Measurements from ENCODE around the gene NAT16. TPM values are rescaled to one million over a fixed set of nuclear protein-coding genes. Genes with fewer than 3 reads are reported as not detected.

NAT16 gene
- total and polyA plus RNA-seq, 9 of the 15 experiments (the other 6 are each of a cell fraction or from before 2014, with no cell fraction given) = 0.04 TPM; not detected in 8

DNA sequence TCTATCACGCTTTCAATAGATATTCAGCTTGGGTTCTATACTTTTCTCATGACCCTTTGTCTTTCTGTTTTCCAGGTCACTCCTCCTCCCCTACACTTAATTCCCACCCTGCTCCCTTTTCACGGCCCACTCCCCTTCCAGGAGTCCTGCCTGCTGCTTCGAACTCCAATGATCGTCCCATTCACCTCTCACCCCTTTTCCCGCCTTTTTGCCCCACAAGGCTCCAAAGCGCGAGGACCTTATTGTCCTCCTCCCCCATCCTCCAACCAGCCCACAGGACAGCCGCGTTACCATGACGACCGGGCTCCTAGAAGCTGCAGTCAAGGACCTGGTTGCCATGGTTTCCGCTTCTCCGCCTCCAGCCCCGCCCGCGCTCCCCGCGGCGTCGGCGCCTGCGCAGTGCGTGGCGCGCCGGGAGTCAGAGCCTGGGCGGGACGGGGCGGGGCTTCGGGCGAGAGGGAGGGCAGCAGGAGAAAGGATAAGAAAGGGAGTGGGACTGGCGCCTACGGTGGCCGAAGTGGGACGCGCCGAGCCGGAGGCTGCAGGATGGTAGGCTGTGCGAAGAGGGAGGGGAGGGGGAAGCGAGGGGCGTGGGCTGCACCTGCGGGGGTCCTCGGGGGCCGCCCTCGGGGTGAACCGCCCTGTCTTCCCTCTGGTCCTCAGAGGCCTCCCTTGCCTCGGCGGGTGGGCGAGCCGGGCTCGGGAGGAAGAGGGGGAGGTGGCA, 26.0 kb downstream of the NAT16 start, which contains the start of gene AP1S1 (continued):
- TF ChIP-seq, protein P1, sequence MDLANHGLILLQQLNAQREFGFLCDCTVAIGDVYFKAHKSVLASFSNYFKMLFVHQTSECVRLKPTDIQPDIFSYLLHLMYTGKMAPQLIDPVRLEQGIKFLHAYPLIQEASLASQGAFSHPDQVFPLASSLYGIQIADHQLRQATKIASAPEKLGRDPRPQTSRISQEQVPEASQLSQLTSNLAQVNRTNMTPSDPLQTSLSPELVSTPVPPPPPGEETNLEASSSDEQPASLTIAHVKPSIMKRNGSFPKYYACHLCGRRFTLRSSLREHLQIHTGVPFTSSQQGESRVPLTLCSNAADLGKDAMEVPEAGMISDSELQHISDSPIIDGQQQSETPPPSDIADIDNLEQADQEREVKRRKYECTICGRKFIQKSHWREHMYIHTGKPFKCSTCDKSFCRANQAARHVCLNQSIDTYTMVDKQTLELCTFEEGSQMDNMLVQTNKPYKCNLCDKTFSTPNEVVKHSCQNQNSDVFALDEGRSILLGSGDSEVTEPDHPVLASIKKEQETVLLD (IDR thresholded peaks at IDR 0.05) = peak; percentile 41; the same call in 1 of the 2 replicates
- TF ChIP-seq, protein P2, sequence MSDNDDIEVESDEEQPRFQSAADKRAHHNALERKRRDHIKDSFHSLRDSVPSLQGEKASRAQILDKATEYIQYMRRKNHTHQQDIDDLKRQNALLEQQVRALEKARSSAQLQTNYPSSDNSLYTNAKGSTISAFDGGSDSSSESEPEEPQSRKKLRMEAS (CRISPR knock-in tag; IDR thresholded peaks at IDR 0.05) = peak; percentile 80
- TF ChIP-seq, protein P3, sequence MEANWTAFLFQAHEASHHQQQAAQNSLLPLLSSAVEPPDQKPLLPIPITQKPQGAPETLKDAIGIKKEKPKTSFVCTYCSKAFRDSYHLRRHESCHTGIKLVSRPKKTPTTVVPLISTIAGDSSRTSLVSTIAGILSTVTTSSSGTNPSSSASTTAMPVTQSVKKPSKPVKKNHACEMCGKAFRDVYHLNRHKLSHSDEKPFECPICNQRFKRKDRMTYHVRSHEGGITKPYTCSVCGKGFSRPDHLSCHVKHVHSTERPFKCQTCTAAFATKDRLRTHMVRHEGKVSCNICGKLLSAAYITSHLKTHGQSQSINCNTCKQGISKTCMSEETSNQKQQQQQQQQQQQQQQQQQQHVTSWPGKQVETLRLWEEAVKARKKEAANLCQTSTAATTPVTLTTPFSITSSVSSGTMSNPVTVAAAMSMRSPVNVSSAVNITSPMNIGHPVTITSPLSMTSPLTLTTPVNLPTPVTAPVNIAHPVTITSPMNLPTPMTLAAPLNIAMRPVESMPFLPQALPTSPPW (CRISPR knock-in tag; IDR thresholded peaks at IDR 0.05) = peak; percentile 98
- TF ChIP-seq, protein P4, sequence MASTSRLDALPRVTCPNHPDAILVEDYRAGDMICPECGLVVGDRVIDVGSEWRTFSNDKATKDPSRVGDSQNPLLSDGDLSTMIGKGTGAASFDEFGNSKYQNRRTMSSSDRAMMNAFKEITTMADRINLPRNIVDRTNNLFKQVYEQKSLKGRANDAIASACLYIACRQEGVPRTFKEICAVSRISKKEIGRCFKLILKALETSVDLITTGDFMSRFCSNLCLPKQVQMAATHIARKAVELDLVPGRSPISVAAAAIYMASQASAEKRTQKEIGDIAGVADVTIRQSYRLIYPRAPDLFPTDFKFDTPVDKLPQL (IDR thresholded peaks at IDR 0.05; ENCODE audit: extremely low read depth, insufficient read length) = no peak
- TF ChIP-seq RBM22 (IDR thresholded peaks at IDR 0.05; ENCODE audit: low read depth, low read length, poor library complexity, severe bottlenecking) (peak; percentile 99), MTA3 (IDR thresholded peaks at IDR 0.05; ENCODE audit: borderline replicate concordance) (peak; percentile 98; the same call in 1 of the 2 replicates), RB1 (IDR thresholded peaks at IDR 0.05; ENCODE audit: low read depth) (peak; percentile 96), KAT7 (CRISPR knock-in tag; IDR thresholded peaks at IDR 0.05; ENCODE audit: borderline replicate concordance) (peak; percentile 55; the same call in 1 of the 2 replicates), YY1 (IDR thresholded peaks at IDR 0.05; ENCODE audit: borderline replicate concordance in 1 of 3, control insufficient read depth in 1 of 3, extremely low read depth in 1 of 3, insufficient read depth in 3 of 3, insufficient read length in 1 of 3, insufficient replicate concordance in 2 of 3, low read depth in 1 of 3, low read length in 2 of 3) (peak in 1 of 3 experiments; percentile 22), ZNF766 (CRISPR knock-in tag; conservative IDR thresholded peaks at IDR 0.05) (no peak), L3MBTL2 (IDR thresholded peaks at IDR 0.05) (peak; percentile 98)
- TF ChIP-seq, protein P5, sequence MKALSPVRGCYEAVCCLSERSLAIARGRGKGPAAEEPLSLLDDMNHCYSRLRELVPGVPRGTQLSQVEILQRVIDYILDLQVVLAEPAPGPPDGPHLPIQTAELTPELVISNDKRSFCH (CRISPR knock-in tag; IDR thresholded peaks at IDR 0.05) = no peak
- TF ChIP-seq, protein P5 (tag; IDR thresholded peaks at IDR 0.05) = no peak
- TF ChIP-seq, protein P6, sequence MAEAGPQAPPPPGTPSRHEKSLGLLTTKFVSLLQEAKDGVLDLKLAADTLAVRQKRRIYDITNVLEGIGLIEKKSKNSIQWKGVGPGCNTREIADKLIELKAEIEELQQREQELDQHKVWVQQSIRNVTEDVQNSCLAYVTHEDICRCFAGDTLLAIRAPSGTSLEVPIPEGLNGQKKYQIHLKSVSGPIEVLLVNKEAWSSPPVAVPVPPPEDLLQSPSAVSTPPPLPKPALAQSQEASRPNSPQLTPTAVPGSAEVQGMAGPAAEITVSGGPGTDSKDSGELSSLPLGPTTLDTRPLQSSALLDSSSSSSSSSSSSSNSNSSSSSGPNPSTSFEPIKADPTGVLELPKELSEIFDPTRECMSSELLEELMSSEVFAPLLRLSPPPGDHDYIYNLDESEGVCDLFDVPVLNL (CRISPR knock-in tag; IDR thresholded peaks at IDR 0.05; ENCODE audit: low read depth) = peak; percentile 66; the same call in 1 of the 2 replicates
- TF ChIP-seq, protein P7, sequence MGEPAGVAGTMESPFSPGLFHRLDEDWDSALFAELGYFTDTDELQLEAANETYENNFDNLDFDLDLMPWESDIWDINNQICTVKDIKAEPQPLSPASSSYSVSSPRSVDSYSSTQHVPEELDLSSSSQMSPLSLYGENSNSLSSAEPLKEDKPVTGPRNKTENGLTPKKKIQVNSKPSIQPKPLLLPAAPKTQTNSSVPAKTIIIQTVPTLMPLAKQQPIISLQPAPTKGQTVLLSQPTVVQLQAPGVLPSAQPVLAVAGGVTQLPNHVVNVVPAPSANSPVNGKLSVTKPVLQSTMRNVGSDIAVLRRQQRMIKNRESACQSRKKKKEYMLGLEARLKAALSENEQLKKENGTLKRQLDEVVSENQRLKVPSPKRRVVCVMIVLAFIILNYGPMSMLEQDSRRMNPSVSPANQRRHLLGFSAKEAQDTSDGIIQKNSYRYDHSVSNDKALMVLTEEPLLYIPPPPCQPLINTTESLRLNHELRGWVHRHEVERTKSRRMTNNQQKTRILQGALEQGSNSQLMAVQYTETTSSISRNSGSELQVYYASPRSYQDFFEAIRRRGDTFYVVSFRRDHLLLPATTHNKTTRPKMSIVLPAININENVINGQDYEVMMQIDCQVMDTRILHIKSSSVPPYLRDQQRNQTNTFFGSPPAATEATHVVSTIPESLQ (CRISPR knock-in tag; IDR thresholded peaks at IDR 0.05) = 0 out of 2 replicates have a peak, but pooled peaks have one; percentile 53
- TF ChIP-seq, protein P8, sequence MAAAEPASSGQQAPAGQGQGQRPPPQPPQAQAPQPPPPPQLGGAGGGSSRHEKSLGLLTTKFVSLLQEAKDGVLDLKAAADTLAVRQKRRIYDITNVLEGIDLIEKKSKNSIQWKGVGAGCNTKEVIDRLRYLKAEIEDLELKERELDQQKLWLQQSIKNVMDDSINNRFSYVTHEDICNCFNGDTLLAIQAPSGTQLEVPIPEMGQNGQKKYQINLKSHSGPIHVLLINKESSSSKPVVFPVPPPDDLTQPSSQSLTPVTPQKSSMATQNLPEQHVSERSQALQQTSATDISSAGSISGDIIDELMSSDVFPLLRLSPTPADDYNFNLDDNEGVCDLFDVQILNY (CRISPR knock-in tag; IDR thresholded peaks at IDR 0.05) = 0 out of 2 replicates have a peak, but pooled peaks have one; percentile 62
